Measurements from ENCODE around the gene ICAM5.
"Not testable (repeated sequence)": the region's sequence is repeated elsewhere in the genome, so short reads cannot be mapped to it uniquely, and the experiment has no call there.

The ICAM5 gene

DNA sequence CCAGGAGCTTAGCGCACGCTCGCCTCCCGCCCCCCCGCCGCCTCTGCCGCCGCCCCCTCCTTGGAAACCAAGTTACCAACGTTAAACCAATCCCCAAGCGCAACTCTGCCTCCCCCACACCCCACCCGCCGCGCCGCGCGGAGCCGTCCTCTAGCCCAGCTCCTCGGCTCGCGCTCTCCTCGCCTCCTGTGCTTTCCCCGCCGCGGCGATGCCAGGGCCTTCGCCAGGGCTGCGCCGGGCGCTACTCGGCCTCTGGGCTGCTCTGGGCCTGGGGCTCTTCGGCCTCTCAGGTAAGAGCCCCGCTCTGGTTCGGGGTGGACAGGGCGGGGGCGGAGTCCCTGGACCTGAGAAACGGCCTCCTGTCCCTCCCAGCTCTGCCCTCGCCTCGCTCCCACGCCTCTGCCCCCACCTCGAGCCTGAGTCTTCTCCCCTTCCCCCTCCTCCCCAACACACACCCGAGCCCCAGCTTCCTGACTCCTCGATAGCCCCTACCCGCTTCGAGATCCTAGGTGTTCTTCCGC is at the start of gene ICAM5:
Gene ICAM5, plus strand, starts transcription at position 117 of the 521 bp plus-strand sequence. Its CDS starts 92 bp downstream, at position 209.
- no peak for DNase-seq (ENCODE audit: low spot score)

DNA sequence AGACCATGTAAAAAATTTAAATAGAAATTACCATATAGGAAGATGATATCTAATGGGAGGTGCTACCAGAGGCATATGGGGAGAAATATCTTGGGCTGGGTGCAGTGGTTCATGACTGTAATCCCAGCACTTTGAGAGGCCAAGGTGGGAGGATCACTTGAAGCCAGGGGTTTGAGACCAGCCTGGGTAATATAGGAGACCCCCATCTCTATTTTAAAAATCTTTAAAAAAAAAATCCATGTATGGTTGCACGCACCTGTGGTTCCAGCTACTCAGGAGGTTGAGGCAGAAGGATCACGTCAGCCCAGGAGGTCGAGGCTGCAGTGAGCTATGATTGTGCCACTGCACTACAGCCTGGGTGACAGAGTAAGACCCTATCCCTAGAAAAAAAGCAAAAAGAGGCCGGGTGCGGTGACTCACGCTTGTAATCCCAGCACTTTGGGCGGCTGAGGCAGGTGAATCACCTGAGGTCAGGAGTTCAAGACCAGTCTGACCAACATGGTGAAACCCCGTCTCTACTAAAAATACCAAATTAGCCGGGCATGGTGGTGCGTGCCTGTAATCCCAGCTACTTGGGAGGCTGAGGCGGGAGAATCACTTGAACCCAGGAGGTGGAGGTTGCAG is 47.8 kb upstream of the ICAM5 start:
- not testable (repeated sequence) for DNase-seq (ENCODE audit: low spot score)

GRCh38 chr19:10243606-10244005 is 46.1 kb upstream of the ICAM5 start:
- no peak for DNase-seq (ENCODE audit: low spot score)

- DNase-seq (ENCODE audit: low spot score): no peak
Measured at GRCh38 chr19:10245189-10245939, 44.4 kb upstream of the ICAM5 start.

DNA sequence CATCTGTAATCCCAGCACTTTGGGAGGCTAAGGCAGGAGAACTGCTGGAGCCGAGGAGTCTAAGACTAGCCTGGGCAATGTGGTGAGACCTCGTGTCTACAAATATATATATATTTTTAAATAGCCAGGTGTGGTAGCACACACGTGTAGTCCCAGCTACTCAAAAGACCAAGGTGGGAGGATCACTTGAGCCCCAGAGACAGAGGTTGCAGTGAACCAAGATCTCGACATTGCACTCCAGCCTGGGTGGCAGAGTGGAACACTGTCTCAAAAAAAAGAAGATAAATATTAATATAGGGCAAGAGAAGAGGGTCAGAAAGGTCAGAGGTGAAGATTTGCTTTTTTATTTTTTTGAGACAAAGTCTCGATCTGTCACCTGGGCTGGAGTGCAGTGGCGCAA is 43.2 kb upstream of the ICAM5 start:
- no peak for DNase-seq (ENCODE audit: low spot score)

DNA sequence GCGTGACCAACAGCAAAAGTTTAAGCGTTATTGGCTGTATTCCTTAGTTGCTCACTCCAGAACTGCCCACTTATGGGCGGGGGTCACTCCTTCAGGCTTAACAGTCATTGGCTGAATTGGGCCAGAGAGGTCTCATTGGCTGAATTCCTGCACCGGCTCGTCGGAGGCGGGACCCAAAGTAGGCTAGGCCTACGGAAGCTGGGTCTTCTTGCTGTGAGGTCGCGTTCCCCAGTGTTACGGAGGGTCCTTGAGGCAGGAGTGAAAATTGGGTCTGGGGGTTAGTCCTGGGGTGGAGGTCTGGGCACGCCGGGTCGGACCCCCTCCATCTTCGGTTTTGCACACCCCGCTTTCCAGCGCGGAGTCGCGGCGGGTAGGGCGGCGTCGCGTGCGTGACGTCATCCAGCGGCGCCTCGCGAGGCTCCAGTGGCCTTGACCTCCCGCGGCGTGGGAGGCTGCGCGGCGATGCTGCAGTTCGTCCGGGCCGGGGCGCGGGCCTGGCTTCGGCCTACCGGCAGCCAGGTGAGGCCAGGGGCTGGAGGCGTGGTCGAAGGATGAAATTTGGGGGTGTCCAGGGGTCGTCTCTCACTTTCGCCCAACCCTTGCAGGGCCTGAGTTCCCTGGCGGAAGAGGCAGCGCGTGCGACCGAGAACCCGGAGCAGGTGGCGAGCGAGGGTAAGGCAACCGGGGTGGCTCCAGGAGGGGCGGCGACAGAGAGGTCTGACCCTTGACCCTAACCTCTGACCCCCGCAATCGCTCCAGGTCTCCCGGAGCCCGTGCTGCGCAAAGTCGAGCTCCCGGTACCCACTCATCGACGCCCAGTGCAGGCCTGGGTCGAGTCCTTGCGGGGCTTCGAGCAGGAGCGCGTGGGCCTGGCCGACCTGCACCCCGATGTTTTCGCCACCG is 37.7 kb upstream of the ICAM5 start, which contains the start of gene MRPL4:
Gene MRPL4, plus strand, starts transcription at position 423 of the 903 bp plus-strand sequence. Its CDS starts 40 bp downstream, at position 463.
- peak; percentile 99 for DNase-seq (ENCODE audit: low spot score)

GRCh38 chr19:10252707-10253106 is 37.0 kb upstream of the ICAM5 start:
- DNase-seq (ENCODE audit: low spot score): no peak

DNA sequence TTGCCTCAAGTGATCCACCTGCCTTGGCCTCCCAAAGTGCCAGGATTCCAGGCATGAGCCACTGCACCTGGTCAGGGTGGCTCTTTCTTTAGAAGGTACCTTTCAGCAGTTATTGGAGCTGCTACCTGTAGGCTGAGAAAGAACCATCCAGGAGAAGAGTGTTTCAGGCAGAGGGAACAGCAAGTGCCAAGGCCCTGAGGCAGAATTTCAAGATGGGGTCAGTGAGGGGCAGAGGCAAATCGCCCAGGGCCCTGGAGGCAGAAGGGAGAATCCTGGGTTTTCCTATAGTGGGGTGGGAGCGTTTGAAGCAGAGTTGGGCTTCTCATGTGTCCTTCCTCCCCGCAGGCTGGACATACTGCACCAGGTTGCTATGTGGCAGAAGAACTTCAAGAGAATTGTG is 35.5 kb upstream of the ICAM5 start:
- DNase-seq (ENCODE audit: low spot score): no peak

DNA sequence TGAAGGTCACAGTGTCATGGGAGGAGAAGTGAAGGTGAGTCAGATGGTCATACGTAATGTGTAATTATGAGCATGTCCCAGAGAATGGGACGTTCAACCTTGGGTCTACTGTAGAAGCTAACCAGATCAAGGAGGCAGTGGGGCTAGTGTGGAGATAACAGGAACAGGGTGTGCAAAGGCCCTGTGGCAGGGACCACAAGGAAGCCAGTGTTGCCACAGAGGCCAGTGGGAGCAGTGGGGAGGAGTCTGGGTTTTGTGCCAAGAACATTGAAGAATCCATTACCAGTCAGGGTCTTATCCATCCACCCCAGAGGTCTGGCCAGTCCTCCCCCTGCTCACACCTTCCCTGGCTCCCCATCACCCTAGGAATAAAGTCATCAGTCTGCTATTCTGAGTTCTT is 34.4 kb upstream of the ICAM5 start:
- no peak for DNase-seq (ENCODE audit: low spot score)

- DNase-seq (ENCODE audit: low spot score): no peak
Measured at GRCh38 chr19:10256551-10256950, 33.2 kb upstream of the ICAM5 start.

DNA sequence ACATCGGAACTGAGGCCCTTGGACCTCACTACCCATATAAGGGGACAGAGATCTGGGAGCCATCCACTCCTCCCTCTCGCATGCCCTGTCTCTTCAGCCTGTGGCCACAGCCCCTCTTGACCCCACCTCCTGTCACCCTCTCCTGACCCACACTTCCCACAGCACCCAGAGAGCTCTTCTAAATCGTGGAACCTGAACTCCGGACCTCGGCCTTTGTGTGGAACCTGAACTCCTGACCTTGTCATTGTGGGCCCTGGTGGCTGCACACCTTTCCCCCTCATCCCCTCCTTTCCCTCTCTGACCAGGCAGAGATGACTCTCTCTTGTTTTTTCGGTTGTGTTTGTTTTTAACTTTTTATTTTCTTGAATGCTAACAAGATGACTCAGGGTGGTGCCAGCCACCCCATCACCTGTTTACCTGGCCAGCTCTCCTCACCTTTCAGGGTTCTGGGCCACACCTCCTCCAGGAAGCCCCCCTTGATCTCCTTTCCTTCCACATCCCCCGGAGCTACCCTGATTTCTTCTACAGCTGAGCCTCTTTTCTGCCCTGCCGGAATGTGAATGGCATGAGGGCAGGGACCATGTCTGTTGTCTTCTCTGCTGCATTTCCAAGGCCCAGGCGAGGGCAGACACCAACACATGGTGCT is 32.7 kb upstream of the ICAM5 start:
- no peak for DNase-seq (ENCODE audit: low spot score)

- no peak for DNase-seq (ENCODE audit: low spot score)
Measured at GRCh38 chr19:10258080-10258710, 31.6 kb upstream of the ICAM5 start.

DNA sequence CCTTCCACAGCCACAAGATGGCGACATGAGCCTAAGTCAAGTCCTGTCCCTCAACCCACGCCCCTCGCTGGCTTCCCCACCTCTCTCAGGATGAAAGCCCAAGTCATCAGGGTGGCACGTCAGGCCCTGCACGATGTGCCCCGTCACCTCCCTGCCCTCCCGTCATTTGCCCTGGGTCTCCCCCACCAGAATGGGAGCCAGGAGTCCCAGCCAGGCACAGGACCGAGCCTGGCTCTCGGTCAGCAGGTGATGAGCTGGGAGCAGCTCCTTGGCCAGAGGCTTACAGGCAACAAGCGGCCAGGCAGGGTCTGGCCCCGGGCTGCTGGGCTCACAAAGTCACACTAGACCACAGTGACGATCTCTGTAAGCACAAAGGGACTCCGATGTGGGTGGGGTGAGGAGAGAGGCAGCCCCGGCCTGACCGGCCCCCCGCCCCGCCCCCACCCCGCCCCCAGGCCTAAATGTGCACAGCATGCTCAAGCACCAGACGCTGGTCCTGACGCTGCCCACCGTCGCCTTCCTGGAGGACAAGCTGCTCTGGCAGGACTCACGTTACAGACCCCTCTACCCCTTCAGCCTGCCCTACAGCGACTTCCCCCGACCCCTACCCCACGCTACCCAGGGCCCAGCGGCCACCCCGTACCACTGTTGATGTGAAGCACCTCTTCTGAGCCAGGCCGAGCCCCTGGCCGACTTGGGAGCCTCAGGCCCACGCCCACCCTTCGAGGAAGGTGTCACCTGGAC is 30.4 kb upstream of the ICAM5 start:
- peak; percentile 85 for DNase-seq (ENCODE audit: low spot score)

- DNase-seq (ENCODE audit: low spot score): no peak
Measured at GRCh38 chr19:10260141-10260584, 29.6 kb upstream of the ICAM5 start.

DNA sequence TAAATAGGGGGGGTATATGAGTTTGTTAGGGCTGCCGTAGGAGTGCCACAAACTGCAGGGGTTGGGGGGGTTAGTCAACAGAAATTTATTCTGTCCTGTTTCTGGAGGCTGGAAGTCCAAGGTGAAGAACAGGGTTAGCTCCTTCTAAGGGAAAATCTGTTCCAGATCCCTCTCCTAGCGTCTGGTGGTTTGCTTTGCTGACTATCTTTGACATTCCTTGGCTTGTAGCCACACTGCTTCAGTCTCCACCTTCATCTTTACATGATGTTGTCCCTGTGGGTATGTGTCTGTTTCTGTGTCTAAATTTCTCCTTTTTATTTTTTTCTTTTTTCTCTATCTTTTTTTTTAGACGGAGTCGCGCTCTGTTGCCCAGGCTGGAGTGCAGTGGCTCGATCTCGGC is 27.0 kb upstream of the ICAM5 start:
- no peak for DNase-seq (ENCODE audit: low spot score)

- no peak for DNase-seq (ENCODE audit: low spot score)
Measured at GRCh38 chr19:10266706-10267105, 23.0 kb upstream of the ICAM5 start.

DNA sequence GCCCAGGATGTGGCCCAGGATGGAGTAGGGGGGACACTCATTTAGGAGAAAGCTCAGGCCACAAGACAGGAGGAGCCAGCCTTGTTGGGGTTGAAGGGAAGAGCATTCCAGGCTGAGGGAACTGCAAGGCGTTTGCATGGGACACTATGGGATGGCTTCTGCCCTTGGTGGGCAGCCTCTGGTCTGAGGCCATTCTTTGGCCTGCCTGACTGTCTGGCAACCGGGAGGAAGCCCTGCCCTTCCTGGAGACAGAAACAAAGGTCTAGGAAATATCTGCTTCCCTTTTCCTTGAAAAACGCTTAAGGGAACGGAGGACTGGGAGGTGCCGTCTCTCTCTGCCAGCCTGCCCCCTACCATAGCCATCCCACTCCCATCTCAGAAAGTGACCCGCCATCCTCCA is 21.7 kb upstream of the ICAM5 start:
- DNase-seq (ENCODE audit: low spot score): peak; percentile 81

DNA sequence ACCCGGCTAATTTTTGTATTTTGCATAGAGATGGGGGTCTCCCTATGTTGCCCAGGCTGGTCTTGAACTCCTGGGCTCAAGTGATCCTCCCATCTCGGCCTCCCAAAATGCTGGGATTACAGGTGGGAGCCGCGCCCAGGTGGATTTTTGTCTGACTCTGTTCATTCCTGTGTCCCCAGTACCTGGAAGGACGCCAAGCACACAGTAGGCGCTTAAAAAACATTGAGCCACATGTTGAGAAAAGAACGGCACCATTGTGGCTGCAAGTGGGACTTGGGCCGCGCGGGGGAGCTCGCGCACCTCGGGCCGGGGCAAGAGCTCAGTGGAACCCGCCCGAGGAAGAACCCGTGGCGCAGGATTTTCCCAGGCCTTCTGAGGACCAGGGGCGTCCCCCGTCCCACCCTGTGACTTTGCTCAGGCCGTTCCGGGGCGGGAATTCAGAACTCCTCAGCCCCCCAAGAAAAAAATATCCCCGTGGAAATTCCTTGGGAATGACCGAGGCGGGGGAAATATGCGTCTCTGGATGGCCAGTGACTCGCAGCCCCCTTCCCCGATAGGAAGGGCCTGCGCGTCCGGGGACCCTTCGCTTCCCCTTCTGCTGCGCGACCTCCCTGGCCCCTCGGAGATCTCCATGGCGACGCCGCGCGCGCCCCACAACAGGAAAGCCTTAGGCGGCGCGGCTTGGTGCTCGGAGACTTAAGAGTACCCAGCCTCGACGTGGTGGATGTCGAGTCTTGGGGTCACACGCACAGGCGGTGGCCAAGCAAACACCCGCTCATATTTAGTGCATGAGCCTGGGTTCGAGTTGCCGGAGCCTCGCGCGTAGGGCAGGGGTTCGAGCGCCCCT is 20.2 kb upstream of the ICAM5 start:
- DNase-seq (ENCODE audit: low spot score): peak; percentile 82

- peak; percentile 40 for DNase-seq (ENCODE audit: low spot score)
Measured at GRCh38 chr19:10270180-10270615, 19.6 kb upstream of the ICAM5 start.
